HG02798 (cell line): Measurements from ENCODE around the gene CASP8.

Source experiments
- ATAC-seq: cut with Tn5 transposase; IDR thresholded peaks from one replicate; pipeline ENCODE4 v1.9.1; 2021; ENCODE audit warnings: mild to moderate bottlenecking; ENCODE audit not compliant: unreplicated experiment, poor library complexity

Gene CASP8

GRCh38 chr2:201320257-201320656 is 59.9 kb downstream of the CASP8 start:
- no peak for ATAC-seq

DNA sequence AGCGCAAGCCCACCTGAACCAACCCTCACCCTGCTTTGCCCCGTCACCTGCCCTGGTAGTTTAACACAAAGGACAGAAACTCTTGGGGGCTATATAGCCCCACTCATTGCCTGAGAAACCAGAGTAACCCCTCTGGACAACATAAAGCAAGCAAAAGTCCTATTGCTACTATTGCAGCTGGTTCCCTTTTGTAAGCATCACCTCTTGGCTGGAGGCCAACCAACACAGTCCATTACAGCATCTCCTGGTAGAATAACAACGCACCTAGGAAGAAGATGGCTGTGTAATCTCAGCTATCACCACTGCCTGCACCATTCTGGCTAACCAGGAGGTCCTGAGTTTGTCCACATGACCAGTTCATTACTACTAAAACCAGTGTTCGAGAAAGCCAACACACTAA is 60.4 kb downstream of the CASP8 start:
- no peak for ATAC-seq

DNA sequence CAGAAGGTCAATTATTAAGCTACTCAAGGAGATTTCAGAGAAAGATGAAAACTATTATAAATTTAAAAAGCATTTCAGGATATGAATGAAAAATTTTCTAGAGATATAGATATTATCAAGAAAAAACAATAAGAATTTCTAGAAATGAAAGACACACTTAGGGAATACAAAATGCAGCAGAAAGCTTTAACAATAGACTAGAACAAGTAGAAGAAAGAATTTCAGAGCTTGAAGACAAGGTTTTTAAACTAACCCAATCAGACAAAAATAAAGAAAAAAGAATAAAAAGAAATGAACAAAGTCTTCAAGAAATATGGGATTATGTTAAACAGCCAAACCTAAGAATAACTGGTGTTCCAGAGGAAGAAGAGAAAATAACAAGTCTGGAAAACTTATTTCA is 62.4 kb downstream of the CASP8 start:
- no peak for ATAC-seq

- no peak for ATAC-seq
Observed at GRCh38 chr2:201327678-201328077, 67.3 kb downstream of the CASP8 start.

- no peak for ATAC-seq
Observed at GRCh38 chr2:201329409-201329808, 69.1 kb downstream of the CASP8 start.
